Measurements from ENCODE around the gene RAD18. TPM values are rescaled to one million over a fixed set of nuclear protein-coding genes. Genes with fewer than 3 reads are reported as not detected.

RAD18 gene, protein sequence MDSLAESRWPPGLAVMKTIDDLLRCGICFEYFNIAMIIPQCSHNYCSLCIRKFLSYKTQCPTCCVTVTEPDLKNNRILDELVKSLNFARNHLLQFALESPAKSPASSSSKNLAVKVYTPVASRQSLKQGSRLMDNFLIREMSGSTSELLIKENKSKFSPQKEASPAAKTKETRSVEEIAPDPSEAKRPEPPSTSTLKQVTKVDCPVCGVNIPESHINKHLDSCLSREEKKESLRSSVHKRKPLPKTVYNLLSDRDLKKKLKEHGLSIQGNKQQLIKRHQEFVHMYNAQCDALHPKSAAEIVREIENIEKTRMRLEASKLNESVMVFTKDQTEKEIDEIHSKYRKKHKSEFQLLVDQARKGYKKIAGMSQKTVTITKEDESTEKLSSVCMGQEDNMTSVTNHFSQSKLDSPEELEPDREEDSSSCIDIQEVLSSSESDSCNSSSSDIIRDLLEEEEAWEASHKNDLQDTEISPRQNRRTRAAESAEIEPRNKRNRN
- 12.9 to 19.3 TPM (median 15.6 TPM) in 5 replicates for total RNA-seq (2022; extraction: Qiagen RNA extraction; ENCODE audit: low read depth)

DNA sequence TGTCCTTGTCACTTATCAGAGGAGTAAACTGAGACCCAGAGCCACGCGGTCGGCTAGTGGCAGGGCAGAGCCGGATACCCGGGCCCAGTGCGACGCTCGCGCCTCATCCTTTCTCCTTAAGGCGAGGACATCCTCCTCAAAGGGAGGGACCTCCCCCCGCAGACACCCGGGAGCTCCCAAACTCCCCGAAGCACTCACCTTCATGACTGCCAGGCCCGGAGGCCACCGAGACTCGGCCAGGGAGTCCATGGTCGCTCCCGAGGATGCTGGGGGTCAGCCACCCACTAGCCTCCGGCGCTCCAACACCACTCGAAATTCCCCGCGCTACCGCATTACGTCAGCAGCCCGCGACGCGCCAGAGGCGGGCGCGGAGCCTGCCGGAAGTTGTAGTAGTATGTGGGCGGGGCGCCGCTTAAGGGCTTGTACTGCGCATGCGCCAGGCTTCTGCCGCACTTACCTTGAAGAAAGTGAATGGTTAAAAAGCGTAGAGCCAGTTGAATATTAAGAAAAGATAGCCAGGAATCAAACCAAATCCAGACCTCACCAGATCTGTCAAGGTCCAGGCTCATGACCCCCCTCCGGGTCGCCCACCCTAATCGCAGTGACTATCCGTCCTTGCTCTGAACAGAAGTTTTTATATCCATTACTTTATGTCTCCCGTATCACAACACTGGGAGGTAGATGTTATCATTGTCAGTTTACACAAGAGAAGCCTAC is at the start of gene RAD18:
Gene RAD18 (minus strand): TSS at position 336 of the 717 bp plus-strand sequence. CDS start 87 bp downstream, at position 249.

Other genes starting within 250 kb of the RAD18 start
- not detected in 5 replicates for gene CAV3, start 229.7 kb downstream of the RAD18 start, total RNA-seq (2022; extraction: Qiagen RNA extraction; ENCODE audit: low read depth)
- 7.8 to 11.7 TPM (median 10.2 TPM) in 5 replicates for gene OXTR, start 193.9 kb downstream of the RAD18 start, total RNA-seq (2022; extraction: Qiagen RNA extraction; ENCODE audit: low read depth)

Data from A549 treated with DMSO at 1 μM for 4 hours (cell line).